ENCODE data around the gene MORC2. TPM values are rescaled to one million over a fixed set of nuclear protein-coding genes. Genes with fewer than 3 reads are reported as not detected.
A peak's percentile ranks its signal among the peaks of the same experiment; 100 is the strongest.

Gene MORC2
- total RNA-seq, 1 donor from 2014 or later: 12.6 TPM

DNA sequence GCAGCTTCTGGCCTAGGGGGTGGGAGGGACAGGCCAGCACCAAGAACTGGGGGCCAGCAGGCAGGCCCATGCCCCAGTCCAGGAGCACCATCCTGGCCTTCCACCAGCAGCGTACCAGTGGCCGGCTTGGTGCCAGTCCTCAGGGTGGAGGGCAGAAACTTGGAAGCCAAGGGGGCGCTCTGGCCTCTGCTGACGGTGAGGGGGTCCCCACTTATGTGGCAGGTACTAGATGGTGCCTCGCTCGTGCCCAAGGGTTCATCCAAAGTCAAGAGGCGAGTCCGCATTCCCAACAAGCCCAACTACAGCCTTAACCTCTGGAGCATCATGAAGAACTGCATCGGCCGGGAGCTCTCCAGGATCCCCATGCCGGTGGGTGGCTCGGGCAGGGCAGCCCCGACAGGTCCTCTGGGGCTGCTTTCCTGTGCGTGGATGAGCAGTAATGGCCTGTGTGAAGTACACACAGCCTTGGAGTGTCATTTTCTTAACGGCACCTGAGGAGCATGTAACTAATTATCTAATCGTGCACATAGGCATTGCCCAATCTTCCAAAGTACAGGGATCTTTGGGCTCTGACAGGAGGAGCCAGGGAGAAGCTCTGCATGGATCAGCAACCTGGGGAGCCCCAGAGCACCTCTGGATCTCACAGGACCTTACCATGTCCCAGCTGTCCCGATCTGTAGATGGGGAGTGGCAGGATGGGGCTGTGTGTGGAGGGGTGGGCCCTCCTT lies 79.1 kb downstream of the MORC2 start:
- no peak for DNase-seq (ENCODE audit: low read depth in 2 of 2)

DNA sequence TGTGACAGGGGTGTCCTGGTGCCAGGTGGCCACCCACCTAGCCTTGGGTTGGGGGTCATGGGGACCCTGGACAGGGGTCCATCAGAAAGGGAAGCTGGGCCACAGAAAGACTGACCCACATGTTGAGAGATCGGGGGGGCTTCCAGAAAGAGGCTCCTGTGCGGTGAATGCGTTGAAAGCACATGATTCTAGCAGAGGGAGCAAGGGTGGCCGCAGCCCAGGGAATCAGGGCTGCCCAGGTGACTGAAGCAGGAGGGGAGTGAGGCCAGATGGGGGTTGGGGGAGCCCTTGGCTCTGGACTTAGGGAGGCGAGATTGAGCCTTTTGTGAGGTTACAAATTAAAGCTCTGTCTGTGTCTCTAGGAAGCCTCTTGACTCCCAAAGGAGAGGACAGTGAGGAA lies 80.7 kb downstream of the MORC2 start:
- no peak for DNase-seq (ENCODE audit: low read depth in 2 of 2)

DNA sequence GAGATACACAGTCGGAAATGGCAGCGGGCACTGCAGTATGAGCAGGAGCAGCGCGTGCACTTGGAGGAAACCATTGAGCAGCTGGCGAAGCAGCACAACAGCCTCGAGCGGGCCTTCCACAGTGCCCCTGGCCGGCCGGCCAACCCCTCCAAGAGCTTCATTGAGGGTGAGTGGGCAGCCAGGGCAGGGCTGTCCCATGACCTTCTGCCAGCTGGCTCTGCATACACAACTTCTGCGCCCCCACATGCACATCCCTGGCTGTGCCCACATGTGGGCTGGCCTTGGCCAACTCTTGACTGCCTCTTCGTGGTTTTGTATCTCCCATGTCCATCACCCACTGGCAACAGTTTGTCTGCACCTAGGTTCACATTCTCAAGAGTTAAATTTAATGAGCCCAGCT lies 81.1 kb downstream of the MORC2 start:
- DNase-seq (ENCODE audit: low read depth in 2 of 2): no peak

DNA sequence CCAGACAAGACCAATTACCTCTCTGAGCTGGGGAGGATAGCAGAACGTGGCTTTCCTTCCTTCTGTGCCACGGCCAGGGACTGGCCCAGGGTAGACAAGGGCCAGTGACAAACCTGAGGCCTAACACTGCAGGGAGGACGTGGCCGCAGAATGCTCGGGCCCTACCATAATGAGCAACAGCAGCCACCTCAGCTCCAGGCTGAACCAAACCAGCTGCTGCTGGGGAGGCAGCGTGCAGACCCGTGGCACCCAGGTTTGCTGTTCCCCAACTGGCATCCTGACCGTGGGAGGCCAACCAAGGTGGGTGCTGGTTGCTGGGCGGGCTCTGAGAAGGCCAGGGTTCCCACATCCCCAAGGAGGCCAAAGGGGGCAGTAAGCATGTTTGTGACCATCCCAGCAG lies 83.0 kb downstream of the MORC2 start:
- DNase-seq (ENCODE audit: low read depth in 2 of 2): no peak

DNA sequence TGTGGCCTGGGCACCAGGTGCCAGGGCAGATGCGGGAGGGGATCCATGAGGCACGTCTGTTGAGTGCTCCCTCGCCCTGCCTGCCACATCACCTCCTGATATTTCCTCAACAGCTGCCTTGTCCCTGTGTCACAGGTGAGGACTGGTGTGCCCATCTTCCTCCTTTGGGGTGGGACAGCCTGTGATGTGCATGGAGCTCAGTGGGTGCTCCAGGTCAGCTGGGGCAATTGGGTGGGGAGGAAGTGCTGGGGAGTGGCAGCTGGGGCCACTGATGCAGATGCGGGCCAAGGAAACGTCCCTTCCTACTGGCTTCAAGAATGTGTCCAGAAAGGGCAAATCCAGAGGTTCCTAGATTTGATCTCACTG lies 83.6 kb downstream of the MORC2 start:
- no peak for DNase-seq (ENCODE audit: low read depth in 2 of 2)

DNA sequence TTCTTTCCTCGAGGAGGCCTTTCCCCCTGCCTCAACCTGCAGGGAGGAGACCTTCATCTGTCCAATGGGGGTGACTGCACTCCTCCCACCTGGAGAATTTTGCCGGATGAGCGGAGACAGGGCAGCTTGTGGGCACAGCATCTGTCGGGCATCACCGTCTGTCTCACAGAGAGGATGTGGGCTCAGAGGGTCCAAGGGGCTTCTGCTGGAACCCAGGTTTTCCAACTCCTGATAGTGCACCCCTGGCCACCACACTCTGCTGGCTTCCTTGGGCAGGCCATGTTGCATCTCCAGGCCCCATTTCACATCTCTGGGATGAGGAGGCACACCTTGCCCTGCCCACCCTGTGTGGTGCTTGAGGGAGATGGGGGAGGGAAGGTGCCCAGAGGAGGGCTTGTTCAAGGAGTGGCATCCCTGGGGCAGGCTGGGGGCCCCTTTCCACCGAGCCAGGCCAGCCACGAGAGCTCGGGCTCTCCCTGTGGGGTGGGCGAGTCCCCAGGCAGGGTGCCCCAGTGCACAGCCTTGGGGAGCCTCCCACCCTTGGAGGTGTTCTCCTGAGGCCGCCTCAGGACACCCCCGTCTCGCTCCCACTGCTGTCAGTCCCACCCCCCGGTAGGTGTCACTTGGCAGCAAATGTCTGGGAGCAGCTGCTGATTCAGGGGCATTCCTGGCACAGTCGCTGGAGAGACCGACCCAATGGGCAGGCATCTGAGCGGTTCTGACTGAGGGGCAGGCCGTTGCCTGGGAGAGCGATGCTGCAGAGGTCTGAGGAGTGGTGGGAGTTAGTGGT lies 84.2 kb downstream of the MORC2 start:
- no peak for DNase-seq (ENCODE audit: low read depth in 2 of 2)

DNA sequence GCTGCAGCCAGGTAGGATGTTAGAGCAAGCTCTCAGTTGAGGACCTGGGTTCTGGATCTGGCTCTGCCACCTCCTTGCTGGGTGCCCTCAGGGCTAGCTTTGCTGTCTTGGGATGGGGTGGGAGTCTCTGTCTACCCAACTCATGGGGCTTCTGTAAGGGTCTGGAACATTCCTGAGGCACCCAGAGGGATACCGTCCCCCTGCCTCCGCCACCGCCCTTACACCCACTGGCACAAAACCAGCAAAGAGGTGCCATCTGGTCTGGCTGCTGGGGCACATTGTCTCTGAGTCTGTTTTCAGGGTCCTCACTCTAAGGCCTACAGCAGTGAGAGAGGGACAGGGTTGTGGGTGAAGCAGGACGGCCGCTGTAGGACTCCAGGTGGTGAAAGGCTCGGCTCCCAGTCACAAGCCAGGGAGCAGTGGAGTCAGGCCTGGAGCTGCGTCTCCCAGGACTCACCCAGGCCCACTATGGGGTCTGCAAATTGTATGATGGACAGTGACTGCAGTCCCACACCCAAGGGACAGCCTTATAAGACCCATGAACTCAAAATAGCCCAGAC lies 84.9 kb downstream of the MORC2 start:
- no peak for DNase-seq (ENCODE audit: low read depth in 2 of 2)

DNA sequence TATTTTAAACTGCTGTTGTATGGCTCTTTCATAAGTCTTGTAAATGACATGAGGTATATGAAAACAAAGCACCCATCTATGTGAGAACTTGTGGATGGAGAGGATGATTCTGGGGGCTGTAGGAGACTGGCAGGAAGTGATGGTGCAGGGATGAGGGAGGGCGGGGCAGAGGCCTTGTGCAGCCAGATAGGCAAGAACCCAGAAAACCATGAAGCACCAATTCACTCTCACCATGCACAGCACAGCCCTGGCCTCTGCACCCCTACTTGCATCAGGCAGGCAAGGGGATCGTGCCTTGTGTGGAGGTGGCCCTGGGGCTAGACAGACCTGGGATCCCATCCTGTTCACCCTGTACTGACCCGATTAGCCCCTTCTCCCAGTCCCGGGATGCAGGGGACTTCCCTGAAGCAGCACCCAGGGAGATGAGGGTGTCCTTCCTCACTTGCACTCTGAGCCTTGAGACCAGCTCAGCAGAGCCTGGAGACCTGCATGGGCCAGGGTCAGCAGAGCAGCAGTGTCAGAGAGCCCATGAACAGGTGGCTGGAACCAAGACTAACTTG lies 85.5 kb downstream of the MORC2 start:
- DNase-seq (ENCODE audit: low read depth in 2 of 2): no peak

DNA sequence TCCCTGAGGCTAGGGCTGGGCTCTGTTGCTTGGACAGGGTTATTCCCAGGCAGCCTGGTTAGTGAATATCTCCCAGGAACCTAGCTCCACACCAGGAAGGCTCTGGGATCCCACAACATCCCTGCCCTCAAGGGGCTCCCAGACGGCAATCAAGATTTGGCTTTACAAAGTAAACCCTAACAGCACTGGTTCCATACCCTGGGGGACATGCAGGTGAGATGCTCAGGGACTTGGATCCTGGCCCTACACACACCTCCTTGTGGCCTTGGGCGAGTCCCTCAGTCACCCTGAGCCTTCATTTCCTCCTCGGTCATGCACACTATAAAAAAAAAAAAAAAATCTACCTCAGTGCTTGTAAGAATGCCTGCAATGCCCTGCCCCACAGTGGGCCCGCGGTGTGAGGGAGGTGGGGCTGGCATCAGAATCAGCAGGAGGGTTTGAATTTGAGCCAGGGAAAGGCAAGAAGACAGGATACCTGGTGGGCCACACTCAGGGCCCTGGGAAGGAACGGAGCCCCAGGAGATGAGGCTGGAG lies 86.3 kb downstream of the MORC2 start:
- no peak for DNase-seq (ENCODE audit: low read depth in 2 of 2)

DNA sequence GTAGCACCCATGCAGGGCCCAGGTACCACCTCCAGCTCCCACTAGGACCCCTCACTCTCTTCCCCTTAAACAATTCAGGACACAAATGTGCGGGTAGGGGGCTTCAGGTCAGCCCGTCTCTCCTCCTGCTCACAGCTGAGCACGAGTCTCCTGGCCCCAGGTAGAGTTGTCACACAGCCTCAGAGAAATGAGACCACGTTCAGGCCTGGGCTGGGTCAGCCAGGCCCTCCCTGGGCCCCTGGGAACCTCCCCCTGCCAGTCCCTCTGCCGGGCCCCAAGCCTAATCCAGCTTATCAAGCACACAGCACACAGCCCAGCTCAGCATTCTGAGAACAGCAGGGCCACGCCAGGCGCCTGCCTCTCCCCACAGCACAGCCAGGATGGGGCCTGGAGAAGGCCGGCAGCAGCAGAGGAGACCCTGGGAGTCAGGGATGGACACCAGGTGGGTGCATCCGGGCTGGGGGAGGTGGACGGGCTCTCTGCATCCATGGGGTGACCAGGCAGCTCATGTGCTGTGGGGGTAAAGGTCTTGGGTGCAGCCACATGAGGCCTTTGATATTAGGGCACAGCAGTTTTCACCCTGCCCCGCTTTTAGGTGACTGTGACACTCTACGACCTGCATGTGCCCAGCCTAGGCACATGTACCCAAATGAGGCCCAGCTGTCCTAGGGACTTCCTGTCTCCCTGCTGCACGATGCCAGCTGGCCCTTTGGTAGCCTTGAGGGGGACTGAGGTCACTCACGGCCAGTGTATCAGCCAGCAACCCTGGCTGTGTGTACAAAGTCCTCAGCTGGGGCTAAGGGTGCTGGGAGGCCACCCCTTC lies 87.0 kb downstream of the MORC2 start:
- no peak for DNase-seq (ENCODE audit: low read depth in 2 of 2)

DNA sequence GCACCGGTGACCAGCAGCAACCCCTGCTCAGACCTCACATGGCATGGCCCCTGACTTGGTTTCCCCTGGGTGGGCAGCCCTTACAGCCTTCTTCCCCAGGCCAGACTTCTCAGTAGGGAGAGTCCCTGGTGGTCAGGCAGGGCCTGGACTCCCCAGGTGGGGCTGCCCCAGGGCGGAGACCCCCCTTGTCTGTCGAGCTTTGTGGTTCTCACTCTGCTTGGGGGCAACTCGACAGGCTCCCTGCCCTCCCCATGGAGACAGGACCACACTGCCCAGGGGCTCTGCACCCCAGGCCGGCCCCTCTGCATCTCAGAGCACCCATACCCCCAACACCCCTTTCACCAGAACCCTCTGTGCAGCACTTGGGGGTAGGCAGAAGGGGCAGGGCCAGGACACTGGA lies 87.7 kb downstream of the MORC2 start:
- DNase-seq (ENCODE audit: low read depth in 2 of 2): no peak

DNA sequence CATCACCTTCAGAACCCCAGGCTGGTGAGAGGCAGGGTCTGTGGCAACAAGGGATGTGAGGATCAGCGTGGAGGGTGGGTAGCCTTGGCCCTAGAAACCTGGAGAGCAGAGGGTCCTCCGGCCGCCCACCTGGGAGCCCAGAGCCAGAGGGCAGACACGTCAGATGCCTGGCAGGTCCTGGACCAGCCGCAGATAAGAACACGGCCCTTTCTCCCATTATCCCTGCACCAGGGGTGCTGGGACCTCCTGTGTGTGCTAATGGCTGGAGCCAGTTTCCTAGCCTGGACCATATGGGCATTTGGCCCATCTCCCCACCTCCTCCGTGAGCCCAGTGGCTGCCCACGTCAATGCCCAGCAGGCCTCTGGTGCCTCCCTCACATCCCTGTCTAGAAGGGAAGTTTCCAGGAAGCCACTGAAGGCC lies 88.4 kb downstream of the MORC2 start:
- DNase-seq (ENCODE audit: low read depth in 2 of 2): no peak

DNA sequence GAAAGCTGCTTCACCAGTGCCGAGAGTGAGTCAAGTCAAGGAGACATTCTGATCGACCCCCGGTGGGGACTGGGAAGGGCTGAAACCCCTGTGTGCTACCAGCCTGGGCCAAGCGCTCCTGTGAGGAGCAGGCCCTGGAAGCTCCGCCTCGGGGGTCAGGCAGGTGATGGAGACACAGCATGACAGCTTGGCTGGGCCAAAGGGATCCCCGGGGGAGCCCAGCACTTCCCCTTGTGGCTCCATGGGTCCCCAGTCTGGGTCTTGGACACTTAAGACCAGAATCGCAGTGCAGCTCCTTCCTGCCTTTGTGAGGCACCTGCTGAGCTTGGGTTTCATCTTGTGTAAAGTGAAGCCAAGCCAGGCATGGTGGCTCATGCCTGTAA lies 89.2 kb downstream of the MORC2 start:
- no peak for DNase-seq (ENCODE audit: low read depth in 2 of 2)

DNA sequence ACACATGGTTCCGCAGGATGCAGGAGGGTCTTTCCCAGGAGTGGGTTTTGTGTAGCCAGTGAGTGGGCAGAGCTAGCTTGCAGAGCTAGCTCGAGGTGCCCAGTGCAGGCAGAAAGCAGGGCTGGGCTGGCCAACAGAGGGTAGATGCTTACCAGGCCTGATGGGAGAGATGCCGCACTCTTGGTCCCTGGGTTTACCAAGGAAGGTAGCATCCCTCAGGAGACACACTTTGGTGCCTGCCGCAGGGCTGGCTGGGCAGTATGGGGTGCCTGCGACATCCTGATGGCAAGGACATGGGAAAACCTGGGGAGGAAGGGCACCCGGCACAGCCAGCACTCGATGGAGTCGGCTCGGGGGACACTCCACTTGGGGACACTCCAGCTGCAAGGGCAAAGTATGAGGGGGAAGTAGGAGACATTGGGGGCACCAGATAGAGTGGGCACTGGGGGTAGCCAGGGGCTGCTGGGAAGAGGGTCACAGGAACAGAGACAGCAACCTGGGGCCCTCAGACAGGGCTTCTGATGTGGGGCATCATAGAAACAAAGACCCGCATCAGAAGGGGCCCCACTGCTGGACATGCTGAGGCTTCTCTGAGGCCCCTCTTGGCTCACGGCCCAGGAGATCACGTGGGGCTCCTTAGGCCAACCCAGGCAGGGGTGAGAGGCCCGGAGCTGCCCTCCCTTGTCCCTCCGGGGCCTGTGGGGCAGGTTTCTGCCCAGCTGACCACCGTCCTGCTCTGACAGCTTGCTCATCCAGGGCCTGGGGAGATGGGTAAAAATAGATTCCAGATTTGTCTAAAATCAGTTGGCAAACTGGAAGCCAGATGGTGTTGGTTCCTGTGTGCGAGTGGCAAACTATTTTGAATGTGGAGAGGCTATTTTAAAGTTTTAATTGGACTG lies 89.8 kb downstream of the MORC2 start:
- no peak for DNase-seq (ENCODE audit: low read depth in 2 of 2)

DNA sequence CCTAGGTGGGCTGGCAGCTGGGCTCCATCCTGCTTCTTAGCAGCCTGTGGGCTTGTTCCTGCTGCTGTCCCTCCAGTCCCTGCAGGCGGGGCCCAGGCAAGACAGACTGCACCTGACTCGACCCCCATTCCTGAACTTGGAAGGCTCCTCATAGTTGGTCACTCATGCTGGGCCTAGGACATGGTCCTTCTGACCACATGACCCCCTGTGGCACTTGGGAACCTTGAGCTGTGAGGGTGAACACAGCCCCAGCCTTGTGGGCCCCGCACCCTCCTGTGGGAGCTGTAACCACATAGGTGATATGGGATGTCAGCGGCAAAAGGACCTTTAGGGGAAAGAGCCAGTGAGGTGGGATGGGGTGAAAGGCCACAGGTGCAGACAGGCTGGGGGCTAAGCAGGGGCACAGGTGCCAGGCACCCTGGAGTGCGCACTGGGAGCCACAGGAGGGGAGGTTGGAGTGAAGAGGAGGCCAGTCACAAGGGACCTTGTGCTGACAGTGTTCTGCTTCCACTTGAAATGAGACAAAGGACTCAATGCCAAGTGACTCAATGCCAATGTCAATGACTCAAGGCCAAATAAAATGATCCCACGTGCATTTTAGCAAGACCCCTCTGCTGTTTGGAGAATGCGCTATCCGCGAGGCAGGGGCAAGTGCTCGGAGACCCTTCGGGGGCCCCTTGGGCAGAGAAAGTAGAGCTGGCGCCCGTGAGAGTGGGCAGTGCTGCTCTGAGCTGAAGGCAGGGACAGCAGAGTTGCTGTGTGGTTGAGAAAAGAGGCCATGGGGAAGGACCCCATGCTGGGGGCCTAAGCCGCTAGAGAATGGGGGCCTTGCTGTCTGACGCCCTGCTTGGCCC lies 90.7 kb downstream of the MORC2 start:
- no peak for DNase-seq (ENCODE audit: low read depth in 2 of 2)

DNA sequence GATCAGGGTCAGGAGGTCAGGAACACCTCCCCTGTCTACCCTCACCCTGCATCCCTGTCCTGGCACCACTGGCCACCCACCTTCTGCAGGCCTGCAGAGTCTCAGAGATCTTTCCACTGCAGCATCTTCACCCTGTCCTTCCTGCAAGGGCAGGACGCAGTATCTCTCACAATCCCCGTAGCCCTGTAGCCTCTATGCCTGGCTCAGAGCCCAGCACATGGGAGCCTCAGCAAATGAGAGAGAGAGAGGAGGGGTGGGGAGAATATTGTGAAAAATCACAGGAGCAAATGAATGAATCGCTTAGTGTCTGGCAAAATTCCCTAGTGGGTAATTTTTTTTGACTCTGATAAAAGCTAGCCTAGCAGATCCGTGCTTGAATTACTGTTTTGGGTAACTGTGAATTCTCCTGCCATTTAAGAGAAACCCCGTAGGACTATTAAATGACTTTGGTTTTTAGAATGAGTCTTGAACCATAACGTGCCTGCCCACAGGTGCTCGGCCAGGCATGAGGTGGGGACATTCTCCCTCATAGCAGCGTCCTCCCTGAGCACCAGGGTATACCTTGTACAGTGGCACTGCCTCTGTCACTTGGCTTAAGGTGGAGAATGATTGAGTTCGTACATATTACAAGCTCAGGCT lies 91.5 kb downstream of the MORC2 start:
- peak; percentile 33 to 42 for DNase-seq (ENCODE audit: low read depth in 2 of 2)

DNA sequence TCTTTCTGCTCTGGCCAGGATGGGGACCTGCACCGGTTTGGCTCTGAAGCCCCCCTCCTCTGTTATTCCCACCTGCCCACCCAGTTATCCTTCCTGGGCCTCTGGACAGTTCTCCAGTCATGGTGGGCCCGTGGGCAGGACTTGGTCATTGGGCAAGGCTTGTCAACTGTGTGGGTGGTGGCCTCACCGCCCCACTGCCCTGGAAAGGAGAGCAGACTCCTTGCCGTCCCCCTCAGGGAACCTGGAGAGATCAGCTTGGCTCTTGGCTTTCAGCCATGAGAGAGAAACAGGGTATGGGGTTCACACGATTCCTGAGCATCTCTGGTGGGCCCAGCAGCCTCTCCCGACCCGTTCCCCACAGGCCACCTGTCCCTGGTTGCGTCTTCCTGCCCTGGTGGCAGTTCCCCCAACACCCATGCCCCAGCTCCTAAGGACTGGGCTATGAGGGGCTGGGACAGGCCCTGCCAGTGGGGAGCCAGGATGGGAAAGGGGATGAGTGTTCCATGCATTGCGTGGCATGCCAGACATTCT lies 92.3 kb downstream of the MORC2 start:
- DNase-seq (ENCODE audit: low read depth in 2 of 2): no peak

DNA sequence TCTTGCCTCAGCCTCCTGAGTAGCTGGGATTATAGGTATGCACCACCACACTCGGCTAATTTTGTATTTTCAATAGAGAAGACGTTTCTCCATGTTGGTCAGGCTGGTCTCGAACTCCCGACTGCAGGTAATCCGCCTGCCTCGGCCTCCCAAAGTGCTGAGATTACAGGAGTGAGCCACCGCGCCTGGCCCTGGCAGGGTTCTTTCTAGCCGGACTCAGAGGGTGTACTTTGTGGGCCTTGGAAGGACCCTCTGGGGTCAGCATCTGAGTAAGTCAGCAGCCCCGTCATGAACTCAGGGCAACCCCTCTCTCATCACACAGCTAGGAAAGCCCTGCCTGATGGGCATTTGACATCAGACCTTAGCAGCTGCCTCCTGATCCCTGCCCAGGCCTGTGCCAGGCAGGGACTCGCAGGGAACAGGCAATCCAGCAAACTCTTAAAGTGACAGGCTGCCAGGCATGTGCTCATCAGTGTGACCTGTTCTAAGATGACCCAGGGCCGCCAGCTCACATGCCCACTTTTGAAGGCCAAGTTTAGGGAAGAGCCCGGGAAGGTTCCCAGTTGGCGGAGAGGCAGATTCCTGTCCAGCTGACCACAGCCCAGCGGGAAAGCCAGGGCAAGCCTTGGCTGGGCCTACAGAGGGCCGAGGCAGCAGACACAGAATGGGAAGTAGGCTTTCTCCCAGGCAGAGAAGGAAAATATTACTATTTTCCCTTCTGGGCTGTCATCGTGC lies 92.9 kb downstream of the MORC2 start:
- no peak for DNase-seq (ENCODE audit: low read depth in 2 of 2)
